GM21786 (cell line): ENCODE data around the gene SART3.

Experiments
- ATAC-seq: cut with Tn5 transposase; IDR thresholded peaks from one replicate; pipeline ENCODE4 v1.9.1; 2021; ENCODE audit not compliant: unreplicated experiment

Gene SART3

DNA sequence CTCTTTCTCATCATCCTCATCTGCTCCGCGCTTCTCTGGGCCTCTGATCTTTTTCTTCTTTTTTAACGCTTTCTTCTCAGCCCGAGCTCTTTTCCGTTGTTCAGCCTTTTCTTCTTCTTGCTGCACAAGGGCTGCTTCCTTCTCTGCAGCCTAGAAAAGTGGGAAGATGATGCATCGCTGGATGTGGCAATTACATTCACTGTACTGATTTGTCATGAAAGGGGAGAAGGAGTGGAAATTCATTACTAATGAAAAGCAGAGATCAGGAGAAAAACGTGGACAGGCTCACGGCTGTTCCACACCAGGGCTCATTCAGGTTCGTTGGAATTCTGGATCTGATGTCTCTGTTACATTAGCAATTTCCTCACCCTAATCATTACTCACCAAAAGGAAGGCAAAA lies 30.8 kb downstream of the SART3 start:
- no peak for ATAC-seq

GRCh38 chr12:108527166-108527496 lies 33.8 kb downstream of the SART3 start:
- ATAC-seq = no peak

- ATAC-seq = no peak
These were observed 34.3 kb downstream of the SART3 start for GRCh38 chr12:108526482-108527165.

GRCh38 chr12:108525681-108526080 lies 35.3 kb downstream of the SART3 start:
- ATAC-seq = no peak

DNA sequence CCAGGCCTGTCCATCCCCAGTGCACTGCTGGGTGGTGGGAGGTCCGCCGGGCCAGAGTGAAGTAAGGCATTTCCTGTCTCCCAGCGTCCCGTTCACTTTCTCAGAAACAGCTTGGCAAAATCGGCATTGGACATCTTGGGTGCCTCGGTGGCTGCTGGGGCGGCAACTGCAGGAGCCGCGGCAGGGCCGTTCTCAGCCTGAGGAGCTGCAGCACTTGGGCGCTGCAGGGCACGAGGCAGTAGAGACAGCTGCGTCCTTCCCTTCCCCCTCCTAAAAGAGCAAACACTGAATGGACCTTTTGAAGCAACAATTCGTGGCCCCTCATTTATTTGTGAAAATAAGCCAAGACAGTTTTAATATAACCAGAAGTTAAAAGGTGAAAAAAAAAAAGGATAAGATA lies 37.6 kb downstream of the SART3 start:
- no peak for ATAC-seq

- no peak for ATAC-seq
These were observed 41.4 kb downstream of the SART3 start for GRCh38 chr12:108519558-108519957.

DNA sequence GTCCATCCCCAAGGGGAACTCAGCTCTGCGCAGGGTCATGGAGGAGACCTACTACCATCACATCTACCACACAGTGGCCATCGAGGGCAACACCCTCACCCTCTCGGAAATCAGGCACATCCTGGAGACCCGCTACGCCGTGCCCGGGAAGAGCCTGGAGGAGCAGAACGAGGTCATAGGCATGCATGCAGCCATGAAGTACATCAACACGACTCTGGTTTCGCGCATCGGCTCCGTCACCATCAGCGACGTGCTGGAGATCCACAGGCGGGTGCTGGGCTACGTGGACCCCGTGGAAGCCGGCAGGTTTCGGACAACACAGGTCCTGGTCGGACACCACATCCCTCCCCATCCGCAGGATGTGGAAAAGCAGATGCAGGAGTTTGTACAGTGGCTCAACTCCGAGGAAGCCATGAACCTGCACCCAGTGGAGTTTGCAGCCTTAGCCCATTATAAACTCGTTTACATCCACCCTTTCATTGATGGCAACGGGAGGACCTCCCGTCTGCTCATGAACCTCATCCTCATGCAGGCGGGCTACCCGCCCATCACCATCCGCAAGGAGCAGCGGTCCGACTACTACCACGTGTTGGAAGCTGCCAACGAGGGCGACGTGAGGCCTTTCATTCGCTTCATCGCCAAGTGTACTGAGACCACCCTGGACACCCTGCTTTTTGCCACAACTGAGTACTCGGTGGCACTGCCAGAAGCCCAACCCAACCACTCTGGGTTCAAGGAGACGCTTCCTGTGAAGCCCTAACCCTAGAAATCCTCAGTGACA lies 42.1 kb downstream of the SART3 start:
- ATAC-seq = no peak

- ATAC-seq = no peak
These were observed 42.8 kb downstream of the SART3 start for GRCh38 chr12:108518101-108518715.

DNA sequence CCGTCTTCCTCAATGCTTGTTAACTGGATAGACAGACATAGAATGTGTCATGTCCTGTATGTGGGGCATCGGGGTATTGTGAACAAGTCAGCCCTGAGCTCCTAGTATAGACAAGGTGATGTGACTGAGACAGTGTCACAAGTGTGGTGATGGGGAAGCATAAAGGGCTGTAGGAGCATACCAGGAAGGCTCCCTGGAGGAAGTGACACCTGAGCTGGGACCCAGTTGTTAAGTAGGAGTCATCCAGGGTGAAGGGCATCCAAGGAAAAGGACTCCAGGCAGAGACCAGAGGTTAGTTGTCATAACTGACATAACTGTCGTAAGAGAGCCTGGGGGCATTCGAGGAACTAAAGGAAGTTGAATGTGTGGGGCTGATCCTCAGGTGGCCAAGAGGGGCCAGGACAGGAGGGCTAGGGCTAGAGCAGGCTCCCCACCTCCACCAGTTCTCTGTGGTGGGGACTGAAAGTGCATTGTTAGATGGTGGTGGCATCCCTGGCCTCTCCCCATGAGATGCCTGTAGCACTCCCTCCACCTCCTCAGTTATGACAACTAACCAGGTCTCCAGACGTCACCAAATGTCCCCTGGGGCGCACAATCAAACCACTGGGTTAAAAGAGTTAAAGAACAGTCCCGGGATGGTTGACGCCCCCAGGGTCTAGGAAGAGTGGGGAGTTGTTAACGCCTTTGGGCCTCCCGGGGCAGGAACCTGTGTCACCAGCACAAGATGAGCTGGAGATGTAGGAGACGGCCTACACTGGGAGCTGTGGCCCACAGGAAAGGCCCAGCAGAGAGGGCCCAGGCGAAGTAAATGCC lies 43.5 kb downstream of the SART3 start:
- ATAC-seq = no peak

- no peak for ATAC-seq
These were observed 44.3 kb downstream of the SART3 start for GRCh38 chr12:108516511-108517275.

DNA sequence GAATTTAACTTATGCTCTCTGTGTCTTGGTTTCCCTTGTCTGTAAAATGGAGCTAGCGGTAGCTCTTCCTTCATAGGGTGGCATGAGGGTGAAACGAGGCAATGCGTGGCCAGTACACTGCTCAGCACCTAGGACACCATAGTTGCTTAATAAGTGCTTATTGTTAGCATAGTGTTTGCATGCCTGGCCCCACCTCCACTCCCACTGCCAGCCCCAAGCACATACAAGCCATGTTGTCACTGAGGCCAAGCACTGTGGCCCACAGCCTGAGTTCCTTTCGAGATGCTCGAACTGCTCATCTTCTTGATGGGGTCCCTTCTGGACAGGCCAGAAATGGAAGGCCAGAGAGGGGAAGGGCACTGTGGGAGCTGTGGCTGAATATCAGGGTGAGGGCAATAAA lies 45.1 kb downstream of the SART3 start:
- ATAC-seq = no peak

DNA sequence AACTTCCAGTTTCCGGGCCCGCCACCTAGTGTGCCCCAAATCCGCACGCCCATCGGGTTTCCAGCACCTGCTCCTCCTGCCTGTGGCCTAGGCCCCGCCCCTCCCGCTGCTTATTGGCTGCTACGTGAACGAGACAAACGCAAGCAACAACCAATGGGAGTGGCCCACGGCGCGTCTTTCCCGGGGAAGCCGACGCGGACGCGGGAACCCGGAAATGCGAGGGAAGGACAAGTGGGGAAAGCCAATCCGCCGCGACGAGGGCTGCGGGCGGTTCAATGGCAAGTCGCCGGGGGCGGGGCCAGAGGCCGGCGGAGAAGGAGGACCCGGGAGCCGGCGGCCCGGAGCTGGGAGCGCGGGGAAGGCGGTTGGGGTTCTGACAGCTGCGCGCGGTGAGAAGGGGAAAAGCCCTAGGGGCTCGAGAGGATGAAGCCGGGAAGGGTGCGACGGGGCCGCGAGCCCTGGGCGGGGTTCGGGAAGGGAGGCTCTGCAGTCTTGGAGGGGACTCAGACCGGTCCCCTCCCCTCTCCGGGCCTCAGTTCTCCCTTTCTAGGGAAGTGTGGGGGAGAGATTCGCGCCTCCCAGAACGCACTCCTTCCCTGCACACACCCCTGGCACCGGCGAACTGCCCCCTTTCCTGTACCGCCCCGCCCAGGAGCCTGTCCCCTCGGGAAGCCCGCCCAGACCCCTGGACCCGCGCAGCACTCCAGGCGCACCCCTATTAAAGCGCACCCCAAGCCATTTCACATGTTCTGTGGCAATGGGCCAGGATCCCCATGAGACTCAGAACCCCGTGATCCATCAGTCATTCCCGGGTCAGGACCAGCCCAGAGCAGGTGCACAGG lies 45.8 kb downstream of the SART3 start, which contains the start of gene FICD:
TSS of gene FICD (plus strand) at position 305 of the 842 bp plus-strand sequence. CDS start 1,696 bp downstream, outside the sequence.
- ATAC-seq = peak; percentile 90

DNA sequence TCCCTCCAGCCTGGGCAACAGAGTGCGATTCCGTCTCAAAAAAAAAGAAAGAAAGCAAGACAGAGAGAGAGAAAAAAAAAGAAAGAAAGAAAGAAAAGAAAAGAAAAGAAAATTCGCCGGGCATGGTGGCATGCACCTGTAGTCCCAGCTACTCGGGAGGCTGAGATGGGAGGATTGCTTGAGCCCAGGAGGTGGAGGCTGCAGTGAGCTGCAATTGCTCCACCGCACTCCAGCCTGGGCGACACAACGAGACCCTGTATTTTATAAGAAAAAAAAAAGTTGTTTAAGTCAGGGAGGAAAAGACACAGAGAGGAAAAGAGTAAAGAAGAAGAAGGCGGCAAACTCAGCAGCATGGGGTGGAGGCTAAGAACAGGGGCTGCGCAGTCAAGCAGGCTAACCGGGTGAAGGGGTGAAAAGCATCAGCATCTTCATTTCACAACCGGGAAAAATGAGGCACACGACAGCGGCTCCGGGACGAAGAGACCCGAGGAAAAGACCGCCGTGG lies 46.5 kb downstream of the SART3 start:
- no peak for ATAC-seq

GRCh38 chr12:108511633-108512540 lies 49.1 kb downstream of the SART3 start:
- ATAC-seq = peak; percentile 25

- no peak for ATAC-seq
These were observed 50.1 kb downstream of the SART3 start for GRCh38 chr12:108510836-108511235.

GRCh38 chr12:108509806-108510205 lies 51.2 kb downstream of the SART3 start:
- ATAC-seq = no peak

DNA sequence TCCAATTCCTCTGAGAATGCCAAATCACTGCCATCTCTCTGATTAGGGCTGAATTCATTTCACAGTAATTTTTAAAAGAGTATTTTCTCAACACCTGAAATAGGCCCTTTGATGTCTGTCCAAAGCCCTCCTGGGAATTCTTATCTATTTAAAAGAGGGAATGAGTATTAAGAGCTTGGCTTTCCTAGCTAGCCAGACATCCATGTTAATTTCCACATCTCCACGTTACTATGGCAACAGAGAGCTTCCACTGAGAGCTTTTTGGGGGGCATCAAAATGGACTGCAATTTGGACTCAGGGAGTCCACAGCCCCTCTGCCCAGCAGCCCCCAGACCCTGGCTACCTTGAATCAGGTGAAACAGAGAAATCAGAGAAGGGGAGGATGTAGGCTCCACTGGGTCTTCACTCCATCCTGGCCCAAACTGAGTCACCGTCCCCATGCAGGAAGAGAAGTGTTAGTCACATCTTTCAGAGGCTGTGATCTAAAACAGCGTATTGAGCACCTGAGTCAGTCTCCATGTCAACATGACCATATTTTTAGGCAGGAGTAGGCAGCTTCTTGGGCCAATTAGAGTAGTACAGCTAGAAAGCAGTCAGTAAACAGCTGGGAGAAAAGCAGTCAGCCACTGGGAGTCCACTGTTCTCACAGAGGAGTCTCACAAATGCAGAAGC lies 52.9 kb downstream of the SART3 start:
- no peak for ATAC-seq

DNA sequence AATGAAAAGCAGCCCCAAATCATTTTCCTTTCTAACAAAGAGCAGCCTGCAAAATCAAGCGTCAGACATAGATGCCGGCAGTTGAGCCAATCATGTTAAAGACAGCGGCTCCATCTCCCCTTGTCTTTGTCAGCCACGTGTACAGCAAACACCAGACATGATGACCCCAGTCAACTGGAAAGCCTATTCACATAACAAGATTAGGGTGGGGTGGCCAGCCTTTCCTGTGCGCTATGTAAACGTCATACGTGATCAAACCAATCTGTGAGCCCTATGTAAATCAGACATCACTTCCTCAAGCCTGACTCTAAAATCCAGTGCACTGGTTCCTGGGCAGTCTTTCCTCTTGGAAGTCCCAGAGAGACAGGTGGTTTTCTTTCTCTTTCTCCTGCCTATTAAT lies 55.8 kb downstream of the SART3 start:
- no peak for ATAC-seq
